WTC11 (cell line): Measurements from ENCODE around the gene PEAR1. TPM values are rescaled to one million over a fixed set of nuclear protein-coding genes. Genes with fewer than 3 reads are reported as not detected.

ENCODE experiments used
- ATAC-seq: fragments of 200-7000 bp; cut with Tn5 transposase; 2 replicates; pipeline ENCODE4 v1.10.0; 2021; ENCODE audit warnings: mild to moderate bottlenecking, moderate library complexity
- CTCF ChIA-PET: fragments of 300-600 bp; sonication (Branson Sonifier 250); formaldehyde crosslinking; loops from one replicate; lab custom pipeline; 2021; ENCODE audit warnings: antibody characterized with exemption; lab: Charles Lee
- POLR2A ChIA-PET: fragments of 350-600 bp; sonication (Branson Sonifier 250); formaldehyde crosslinking; loops from one replicate; lab custom pipeline; 2021; ENCODE audit warnings: antibody characterized with exemption; lab: Charles Lee
- DNase-seq: peaks from one replicate; pipeline ENCODE4 v3.0.0; 2021; ENCODE audit warnings: low spot score
- H3K27ac Mint-ChIP-seq: 2 replicates; pipeline ENCODE4 v1.8.0; 2021; ENCODE audit warnings: mixed read lengths
- H3K27me3 Mint-ChIP-seq: 2 replicates; pipeline ENCODE4 v1.8.0; 2021; ENCODE audit warnings: low read depth, mild to moderate bottlenecking, moderate library complexity, mixed read lengths
- H3K36me3 Mint-ChIP-seq: 2 replicates; pipeline ENCODE4 v1.8.0; 2021; ENCODE audit warnings: mixed read lengths
- H3K4me1 Mint-ChIP-seq: 2 replicates; pipeline ENCODE4 v1.8.0; 2022; ENCODE audit warnings: mixed read lengths
- H3K4me3 Mint-ChIP-seq: 2 replicates; pipeline ENCODE4 v1.8.0; 2021; ENCODE audit warnings: mild to moderate bottlenecking, moderate library complexity, mixed read lengths
- H3K9me3 Mint-ChIP-seq: 2 replicates; pipeline ENCODE4 v1.8.0; 2021; ENCODE audit warnings: mixed read lengths
- AFF4 ChIP-seq: sonication (generic); formaldehyde crosslinking; IDR thresholded peaks from 2 replicates; pipeline ENCODE4 v1.8.1; 2023; ENCODE audit warnings: mild to moderate bottlenecking, missing genetic modification reagents, borderline replicate concordance
- CREB1 ChIP-seq: sonication (generic); formaldehyde crosslinking; IDR thresholded peaks from 2 replicates; pipeline ENCODE4 v1.8.0; 2023; ENCODE audit warnings: mild to moderate bottlenecking, missing genetic modification reagents
- CTCF ChIP-seq: fragments of 200-600 bp; IDR thresholded peaks from 2 replicates; pipeline ENCODE4 v1.8.0; 2022; ENCODE audit warnings: antibody characterized with exemption
- FOXK1 ChIP-seq: sonication (generic); formaldehyde crosslinking; IDR thresholded peaks from 2 replicates; pipeline ENCODE4 v1.8.0; 2022; ENCODE audit warnings: mild to moderate bottlenecking, moderate library complexity, missing genetic modification reagents
- FOXP1 ChIP-seq: sonication (generic); formaldehyde crosslinking; IDR thresholded peaks from 2 replicates; pipeline ENCODE4 v1.8.0; 2022; ENCODE audit warnings: missing genetic modification reagents, mild to moderate bottlenecking, moderate library complexity, borderline replicate concordance
- FOXP4 ChIP-seq: sonication (generic); formaldehyde crosslinking; IDR thresholded peaks from 2 replicates; pipeline ENCODE4 v1.8.0; 2022; ENCODE audit warnings: mild to moderate bottlenecking, missing genetic modification reagents
- GABPB1 ChIP-seq: sonication (generic); formaldehyde crosslinking; IDR thresholded peaks from 2 replicates; pipeline ENCODE4 v1.8.1; 2023; ENCODE audit warnings: mild to moderate bottlenecking, missing genetic modification reagents
- HMGXB4 ChIP-seq: sonication (generic); formaldehyde crosslinking; IDR thresholded peaks from 2 replicates; pipeline ENCODE4 v1.8.1; 2023; ENCODE audit warnings: mild to moderate bottlenecking, moderate library complexity, missing genetic modification reagents
- MAX ChIP-seq: sonication (generic); formaldehyde crosslinking; IDR thresholded peaks from 2 replicates; pipeline ENCODE4 v1.8.0; 2022; ENCODE audit warnings: mild to moderate bottlenecking, missing genetic modification reagents
- NFE2L1 ChIP-seq: sonication (generic); formaldehyde crosslinking; IDR thresholded peaks from 2 replicates; pipeline ENCODE4 v1.8.1; 2023; ENCODE audit warnings: missing genetic modification reagents
- NR1H2 ChIP-seq: sonication (generic); formaldehyde crosslinking; IDR thresholded peaks from 2 replicates; pipeline ENCODE4 v1.9.0; 2021; ENCODE audit warnings: mild to moderate bottlenecking, moderate library complexity, missing genetic modification reagents
- TCF7 ChIP-seq: sonication (generic); formaldehyde crosslinking; IDR thresholded peaks from 2 replicates; pipeline ENCODE4 v1.8.0; 2022; ENCODE audit warnings: mild to moderate bottlenecking, low read depth, missing genetic modification reagents, moderate library complexity
- TP53 ChIP-seq: sonication (generic); formaldehyde crosslinking; IDR thresholded peaks from 2 replicates; pipeline ENCODE4 v1.8.1; 2023; ENCODE audit warnings: mild to moderate bottlenecking, missing genetic modification reagents
- ZBTB21 ChIP-seq: sonication (generic); formaldehyde crosslinking; IDR thresholded peaks from 2 replicates; pipeline ENCODE4 v1.8.1; 2023; ENCODE audit warnings: mild to moderate bottlenecking, missing genetic modification reagents, borderline replicate concordance
- ZNF138 ChIP-seq: sonication (generic); formaldehyde crosslinking; conservative IDR thresholded peaks from 2 replicates; pipeline ENCODE4 v1.8.1; 2022; ENCODE audit warnings: mild to moderate bottlenecking, moderate library complexity, missing genetic modification reagents
- ZNF263 ChIP-seq: sonication (generic); formaldehyde crosslinking; IDR thresholded peaks from 2 replicates; pipeline ENCODE4 v1.8.1; 2022; ENCODE audit warnings: low read depth, mild to moderate bottlenecking, moderate library complexity, missing genetic modification reagents
- ZNF425 ChIP-seq: fragments of 250-450 bp; sonication (Bioruptor Pico); conservative IDR thresholded peaks from 2 replicates; pipeline ENCODE4 v1.9.0; 2021; ENCODE audit warnings: mild to moderate bottlenecking
- total RNA-seq: library from RNA; stranded (reverse); gene quantifications from 3 replicates; pipeline ENCODE4 v1.2.3, GENCODE V29; 2021

PEAR1 gene
- total RNA-seq, 1 experiment from 2014 or later: 1.6 TPM

- TF ChIP-seq ZNF425 (CRISPR knock-in tag): no peak
- TF ChIP-seq GABPB1 (CRISPR knock-in tag): no peak
Observed at GRCh38 chr1:156875341-156875615, 18.2 kb upstream of the PEAR1 start (continued).

- CTCF ChIA-PET: interaction anchor here (0.6 to 5.1 kb wide), 24 partner anchors 8 to 279 kb away, joined by 3 to 59 read pairs (median 6); partner anchors contain the start of genes CRABP2, INSRR and NTRK1
- TF ChIP-seq TP53 (CRISPR knock-in tag) (0 out of 2 replicates have a peak, but pooled peaks have one; percentile 49), CREB1 (peak; percentile 70; the same call in 1 of the 2 replicates), ZBTB21 (CRISPR knock-in tag) (peak; percentile 48; the same call in 1 of the 2 replicates), HMGXB4 (CRISPR knock-in tag) (0 out of 2 replicates have a peak, but pooled peaks have one; percentile 32), TCF7 (CRISPR knock-in tag) (no peak), ZNF263 (CRISPR knock-in tag) (no peak), NFE2L1 (CRISPR knock-in tag) (peak; percentile 51; the same call in 1 of the 2 replicates), MAX (peak; percentile 87), CTCF (0 out of 2 replicates have a peak, but pooled peaks have one; percentile 17), NR1H2 (CRISPR knock-in tag) (no peak), FOXK1 (CRISPR knock-in tag) (no peak), FOXP1 (peak; percentile 70; the same call in 1 of the 2 replicates), FOXP4 (CRISPR knock-in tag) (0 out of 2 replicates have a peak, but pooled peaks have one; percentile 35), ZNF138 (CRISPR knock-in tag) (0 out of 2 replicates have a peak, but pooled peaks have one; percentile 46), AFF4 (CRISPR knock-in tag) (no peak)
- H3K27me3 Mint-ChIP-seq: peaks cover 32% of the 10 kb centered on the region
- POLR2A ChIA-PET: interaction anchor here (0.6 kb wide), 3 partner anchors 59 to 178 kb away, joined by 3 to 4 read pairs (median 3); no protein-coding TSS in a partner anchor
- ATAC-seq (peak; percentile 96), DNase-seq (peak; percentile 76)
- no peaks in the 10 kb centered on the region for H3K36me3 Mint-ChIP-seq
- no peaks in the 10 kb centered on the region for H3K9me3 Mint-ChIP-seq
- H3K27ac Mint-ChIP-seq: no peak overlapping the region
- H3K4me1 Mint-ChIP-seq: peaks cover 4% of the 10 kb centered on the region
- peak overlapping the region; percentile 13; the same call in 1 of the 2 replicates for H3K4me3 Mint-ChIP-seq
Observed at GRCh38 chr1:156876281-156876680, 17.2 kb upstream of the PEAR1 start.
